ENCODE results near the gene FAM81A. TPM values are rescaled to one million over a fixed set of nuclear protein-coding genes. Genes with fewer than 3 reads are reported as not detected.
A peak's percentile ranks its signal among the peaks of the same experiment; 100 is the strongest.

Gene FAM81A
- 2.9 TPM for total RNA-seq
- long read RNA-seq, partial matches to known transcripts: 0 of 4 reads
- long read RNA-seq, other reads (novel, unspliced or antisense): 0 of 4 reads

DNA sequence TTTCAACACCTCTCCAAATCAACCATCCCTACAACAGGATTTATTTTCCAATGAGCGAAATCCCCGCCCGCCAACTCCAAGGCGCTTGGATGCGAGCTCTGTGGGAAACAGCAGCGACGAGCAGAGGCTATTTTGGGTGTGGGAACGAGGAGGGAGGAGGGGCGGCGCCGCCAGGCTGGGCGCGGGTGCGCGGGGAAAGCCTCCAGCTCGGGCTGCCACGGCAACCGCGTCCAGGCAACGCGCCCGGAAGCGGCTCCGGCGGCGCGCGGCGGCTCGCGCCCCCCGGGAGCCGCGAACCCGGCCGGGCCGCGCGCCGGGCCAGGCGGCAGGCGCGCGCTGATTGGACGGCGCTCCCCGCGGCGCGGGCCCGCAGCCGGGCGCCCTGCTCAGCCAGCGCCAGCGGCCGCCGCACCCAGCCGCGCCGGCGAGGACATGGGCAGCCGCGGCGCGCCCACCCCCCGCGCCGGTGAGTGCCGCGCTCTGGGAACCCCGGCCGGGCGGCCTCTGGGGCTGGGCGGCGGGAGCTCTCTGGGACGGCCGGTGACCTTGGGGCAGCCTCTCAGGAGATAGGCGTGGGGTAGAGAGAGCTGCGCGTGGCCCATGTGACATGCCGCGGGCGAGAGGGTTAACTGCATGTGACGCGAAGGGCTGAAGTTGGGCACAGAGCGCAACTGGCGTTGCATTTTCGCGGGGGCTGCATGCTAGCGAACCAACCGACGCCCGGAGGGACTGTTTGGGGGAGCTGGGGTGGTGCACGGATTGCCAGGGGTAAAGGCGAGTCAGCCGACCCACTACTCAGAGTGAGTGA, at the start of gene FAM81A:
TSS of gene FAM81A (plus strand) at position 370 of the 808 bp plus-strand sequence. CDS start 20,441 bp downstream, outside the sequence.
- Histone ChIP-seq H3K9me3 (replicated peaks) (no peaks in the 10 kb centered on the region), H3K27ac (replicated peaks) (peak within 1 kb of the TSS; percentile 40), H3K4me3 (peak within 1 kb of the TSS; percentile 76), H3K4me1 (peaks cover 20% of the 10 kb centered on the region), H3K27me3 (ENCODE audit: low read depth) (no peaks in the 10 kb centered on the region), H3K36me3 (no peaks in the 10 kb centered on the region)
- peak; percentile 91 for DNase-seq
- TF ChIP-seq, protein P1, sequence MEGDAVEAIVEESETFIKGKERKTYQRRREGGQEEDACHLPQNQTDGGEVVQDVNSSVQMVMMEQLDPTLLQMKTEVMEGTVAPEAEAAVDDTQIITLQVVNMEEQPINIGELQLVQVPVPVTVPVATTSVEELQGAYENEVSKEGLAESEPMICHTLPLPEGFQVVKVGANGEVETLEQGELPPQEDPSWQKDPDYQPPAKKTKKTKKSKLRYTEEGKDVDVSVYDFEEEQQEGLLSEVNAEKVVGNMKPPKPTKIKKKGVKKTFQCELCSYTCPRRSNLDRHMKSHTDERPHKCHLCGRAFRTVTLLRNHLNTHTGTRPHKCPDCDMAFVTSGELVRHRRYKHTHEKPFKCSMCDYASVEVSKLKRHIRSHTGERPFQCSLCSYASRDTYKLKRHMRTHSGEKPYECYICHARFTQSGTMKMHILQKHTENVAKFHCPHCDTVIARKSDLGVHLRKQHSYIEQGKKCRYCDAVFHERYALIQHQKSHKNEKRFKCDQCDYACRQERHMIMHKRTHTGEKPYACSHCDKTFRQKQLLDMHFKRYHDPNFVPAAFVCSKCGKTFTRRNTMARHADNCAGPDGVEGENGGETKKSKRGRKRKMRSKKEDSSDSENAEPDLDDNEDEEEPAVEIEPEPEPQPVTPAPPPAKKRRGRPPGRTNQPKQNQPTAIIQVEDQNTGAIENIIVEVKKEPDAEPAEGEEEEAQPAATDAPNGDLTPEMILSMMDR (IDR thresholded peaks at IDR 0.05; ENCODE audit: borderline replicate concordance): no peak
- intact Hi-C loops (cut with micrococcal nuclease): no loop called here

DNA sequence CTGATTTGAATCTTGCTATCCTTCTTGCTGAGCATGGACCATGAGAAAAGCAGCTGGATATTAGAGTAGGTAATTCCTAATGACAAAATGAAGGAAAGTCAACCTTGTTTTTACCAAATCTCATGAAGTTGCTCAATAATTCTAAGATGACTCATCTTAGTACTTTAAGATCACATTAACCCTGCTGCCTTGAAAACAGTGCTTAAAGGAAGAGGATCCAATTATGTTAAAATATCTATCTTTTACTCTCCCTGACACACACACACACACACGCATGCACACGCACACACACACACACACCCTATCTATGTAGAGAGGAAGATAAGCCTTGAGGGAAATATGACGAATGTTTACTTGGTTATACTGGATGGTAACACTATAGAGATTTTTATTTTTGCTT, 49.3 kb upstream of the FAM81A start:
- DNase-seq: no peak
- H3K36me3 ChIP-seq: no peaks in the 10 kb centered on the region
- H3K27ac ChIP-seq (replicated peaks): no peak overlapping the region
- no peaks in the 10 kb centered on the region for H3K9me3 ChIP-seq (replicated peaks)
- no peak overlapping the region for H3K4me3 ChIP-seq
- no peaks in the 10 kb centered on the region for H3K27me3 ChIP-seq (ENCODE audit: low read depth)
- H3K4me1 ChIP-seq: no peaks in the 10 kb centered on the region
- intact Hi-C loops (cut with micrococcal nuclease): no loop called here
- TF ChIP-seq, protein P1 (IDR thresholded peaks at IDR 0.05; ENCODE audit: borderline replicate concordance): no peak

DNA sequence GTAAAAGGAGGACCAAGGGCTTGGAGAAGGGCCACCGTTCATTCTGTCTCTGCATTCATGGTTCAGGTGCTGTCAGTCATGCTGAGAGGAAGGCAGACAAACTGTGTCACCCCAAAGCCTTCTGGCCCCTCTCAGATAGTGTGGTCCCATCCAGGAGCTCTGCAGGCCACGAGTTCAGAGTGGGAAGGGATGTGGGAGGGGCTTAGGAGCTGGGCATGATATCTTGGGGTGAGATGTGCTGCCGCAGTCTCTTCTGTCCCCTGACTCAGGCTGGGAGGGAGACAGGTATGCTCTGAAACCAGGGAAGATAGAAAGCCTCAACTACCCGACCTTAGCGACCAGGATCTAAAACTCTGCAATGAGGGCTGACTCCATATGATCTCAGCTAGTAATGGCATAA, 45.7 kb upstream of the FAM81A start:
- Histone ChIP-seq H3K4me3 (no peak overlapping the region), H3K4me1 (no peaks in the 10 kb centered on the region), H3K27ac (replicated peaks) (no peak overlapping the region), H3K27me3 (ENCODE audit: low read depth) (no peaks in the 10 kb centered on the region), H3K9me3 (replicated peaks) (no peaks in the 10 kb centered on the region), H3K36me3 (no peaks in the 10 kb centered on the region)
- TF ChIP-seq, protein P1 (IDR thresholded peaks at IDR 0.05; ENCODE audit: borderline replicate concordance): no peak
- no peak for DNase-seq
- intact Hi-C loops (cut with micrococcal nuclease): no loop called here

DNA sequence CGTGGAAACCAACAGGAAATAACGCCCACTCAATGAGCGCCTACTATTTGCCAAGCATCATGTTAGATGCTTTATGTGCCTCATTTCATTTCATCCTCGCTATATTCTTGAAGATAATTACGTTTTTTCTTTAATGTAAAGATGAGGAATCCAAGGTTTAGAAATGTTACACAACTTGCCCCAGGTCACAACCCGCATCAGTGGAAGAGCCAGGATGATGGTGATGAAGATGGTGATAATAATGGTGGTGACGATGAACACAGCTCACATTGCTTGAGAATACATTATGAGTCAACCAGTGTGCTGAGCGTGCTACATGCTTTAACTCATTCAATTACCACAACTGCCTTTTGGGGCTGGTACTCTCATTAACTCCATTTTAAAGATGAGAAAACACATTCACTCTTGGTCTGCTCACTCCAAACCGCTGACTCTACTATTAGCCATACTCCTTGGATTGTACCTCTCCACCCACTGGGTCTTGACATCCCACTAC, 43.8 kb upstream of the FAM81A start:
- TF ChIP-seq, protein P1 (IDR thresholded peaks at IDR 0.05; ENCODE audit: borderline replicate concordance): no peak
- H3K27ac ChIP-seq (replicated peaks): no peak overlapping the region
- no peaks in the 10 kb centered on the region for H3K27me3 ChIP-seq (ENCODE audit: low read depth)
- H3K36me3 ChIP-seq: no peaks in the 10 kb centered on the region
- intact Hi-C loops (cut with micrococcal nuclease): no loop called here
- H3K9me3 ChIP-seq (replicated peaks): no peaks in the 10 kb centered on the region
- H3K4me1 ChIP-seq: peaks cover 9% of the 10 kb centered on the region
- no peak overlapping the region for H3K4me3 ChIP-seq
- DNase-seq: no peak

DNA sequence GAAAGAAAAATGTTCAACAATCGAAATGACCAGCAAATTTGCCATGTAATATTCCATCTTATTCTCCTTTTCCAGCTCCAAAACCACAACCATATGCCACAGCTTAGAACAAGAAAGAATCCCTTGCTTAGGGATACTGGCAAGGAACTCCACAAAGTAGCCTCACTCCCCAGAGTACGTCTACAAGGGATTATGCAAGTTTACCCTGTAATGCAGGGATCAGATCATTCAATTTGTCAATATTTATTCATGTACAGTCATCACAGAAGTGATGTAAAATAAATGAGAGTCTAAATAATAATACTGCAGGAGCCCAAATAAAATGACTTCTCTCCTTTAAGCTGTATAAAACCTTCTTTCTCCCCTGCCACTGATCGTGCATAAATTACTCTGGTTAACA, 41.8 kb upstream of the FAM81A start:
- TF ChIP-seq, protein P1 (IDR thresholded peaks at IDR 0.05; ENCODE audit: borderline replicate concordance): no peak
- intact Hi-C loops (cut with micrococcal nuclease): no loop called here
- Histone ChIP-seq H3K27ac (replicated peaks) (no peak overlapping the region), H3K27me3 (ENCODE audit: low read depth) (no peaks in the 10 kb centered on the region), H3K9me3 (replicated peaks) (no peaks in the 10 kb centered on the region), H3K4me1 (peaks cover 10% of the 10 kb centered on the region), H3K36me3 (no peaks in the 10 kb centered on the region), H3K4me3 (no peak overlapping the region)
- no peak for DNase-seq

Measured in left ventricle myocardium inferior (tissue), 1 donor.